GM19035 (cell line): ENCODE results near the gene PTPRC.

Experiments used
- ATAC-seq: cut with Tn5 transposase; IDR thresholded peaks from one replicate; pipeline ENCODE4 v1.9.1; 2021; ENCODE audit not compliant: unreplicated experiment

PTPRC gene

GRCh38 chr1:198672124-198672523 is 33.3 kb downstream of the PTPRC start:
- no peak for ATAC-seq

DNA sequence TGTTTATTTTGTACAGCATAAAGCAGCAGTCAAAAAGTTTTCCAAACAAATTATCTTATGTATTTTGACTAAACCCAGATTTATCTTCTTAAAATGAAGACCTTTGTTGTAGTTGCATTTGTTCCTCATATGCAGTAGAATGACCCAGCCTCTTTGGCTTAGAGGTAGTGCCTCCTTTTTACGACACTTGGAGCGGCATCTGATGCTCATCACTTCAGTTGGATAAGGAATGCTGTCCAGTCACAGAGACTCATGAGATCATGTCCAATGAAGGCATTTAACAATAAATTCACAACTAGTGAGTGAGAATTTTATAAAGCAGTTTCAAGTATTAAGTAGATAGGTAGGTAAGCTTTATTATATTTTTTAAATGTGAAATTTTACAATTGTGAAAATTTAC is 35.2 kb downstream of the PTPRC start:
- ATAC-seq = no peak

GRCh38 chr1:198676253-198676652 is 37.4 kb downstream of the PTPRC start:
- no peak for ATAC-seq

DNA sequence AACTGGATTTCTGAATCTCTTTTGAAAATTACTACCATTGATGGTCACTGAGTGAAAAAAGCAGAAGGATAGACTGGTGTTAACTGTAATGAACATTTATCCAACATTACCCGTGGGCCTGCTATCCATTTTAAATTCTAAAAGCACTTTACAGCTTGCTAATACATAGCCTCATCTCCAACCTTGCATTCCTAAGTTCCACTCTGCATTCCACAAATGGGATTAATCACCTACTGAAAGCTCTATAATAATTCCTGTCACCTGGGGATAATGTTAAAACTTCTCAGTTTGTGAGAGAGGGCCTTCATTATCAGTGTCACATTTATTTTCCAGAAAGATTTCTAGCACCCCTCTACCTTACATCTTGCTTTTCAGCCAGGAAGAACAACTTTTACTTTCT is 38.2 kb downstream of the PTPRC start:
- ATAC-seq = no peak

GRCh38 chr1:198677871-198678270 is 39.0 kb downstream of the PTPRC start:
- ATAC-seq = no peak

GRCh38 chr1:198678301-198678836 is 39.5 kb downstream of the PTPRC start:
- no peak for ATAC-seq

DNA sequence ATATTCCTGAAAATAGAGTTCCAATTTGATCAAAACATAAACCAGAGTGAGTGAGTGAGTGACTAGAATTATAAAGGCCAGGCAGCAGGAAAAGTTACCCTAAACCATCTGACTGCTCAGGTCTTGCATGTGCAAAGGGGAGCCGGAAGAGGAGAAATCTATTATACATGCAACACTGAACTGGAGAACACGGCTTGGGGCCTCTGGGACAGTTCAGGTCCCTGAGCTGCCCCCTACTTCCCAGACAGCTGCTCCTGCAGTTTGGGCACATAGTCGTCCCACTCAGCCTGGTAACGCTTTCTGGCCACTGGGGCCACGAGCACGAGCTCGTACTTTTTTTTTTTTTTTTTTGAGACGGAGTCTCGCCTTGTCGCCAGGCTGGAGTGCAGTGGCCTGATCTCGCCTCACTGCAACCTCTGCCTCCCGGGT is 40.1 kb downstream of the PTPRC start:
- ATAC-seq = peak; percentile 28

GRCh38 chr1:198679535-198680173 is 40.8 kb downstream of the PTPRC start:
- ATAC-seq = no peak

DNA sequence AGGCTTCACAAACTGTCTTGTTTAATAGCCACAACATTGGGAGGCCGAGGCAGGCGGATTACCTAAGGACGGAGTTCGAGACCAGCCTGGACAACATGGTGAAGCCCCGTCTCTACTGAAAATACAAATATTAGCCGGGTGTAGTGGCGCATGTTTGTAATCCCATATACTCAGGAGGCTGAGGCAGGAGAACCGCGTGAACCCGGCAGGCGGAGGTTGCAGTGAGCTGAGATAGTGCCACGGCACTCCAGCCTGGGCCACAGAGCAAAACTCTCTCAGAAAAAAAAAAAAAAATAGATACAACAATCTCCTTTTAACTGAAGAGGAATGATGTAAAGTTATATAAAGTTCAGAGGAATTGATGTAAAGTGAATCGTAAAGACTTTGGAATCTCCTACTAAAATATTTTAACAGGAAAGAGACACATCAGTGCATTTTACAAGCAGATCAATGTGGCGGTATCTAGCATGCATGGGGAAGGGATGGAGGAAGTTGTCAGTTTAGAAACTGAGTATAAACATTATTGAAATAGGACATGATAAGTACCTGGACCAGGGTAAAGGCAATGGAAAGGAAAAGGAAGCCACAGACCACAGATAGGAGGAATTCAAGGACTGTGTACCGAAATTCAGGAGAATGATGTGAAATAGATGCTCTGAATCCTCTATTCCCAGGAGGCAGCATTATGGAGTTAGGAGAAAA is 41.5 kb downstream of the PTPRC start:
- ATAC-seq = no peak

- no peak for ATAC-seq
Measured at GRCh38 chr1:198681252-198681651, 42.4 kb downstream of the PTPRC start.

- ATAC-seq = peak; percentile 93
Measured at GRCh38 chr1:198681831-198682759, 43.3 kb downstream of the PTPRC start.

- ATAC-seq = no peak
Measured at GRCh38 chr1:198682850-198683249, 44.0 kb downstream of the PTPRC start.

- ATAC-seq = no peak
Measured at GRCh38 chr1:198683449-198683848, 44.6 kb downstream of the PTPRC start.

GRCh38 chr1:198686069-198686728 is 47.4 kb downstream of the PTPRC start:
- ATAC-seq = no peak

DNA sequence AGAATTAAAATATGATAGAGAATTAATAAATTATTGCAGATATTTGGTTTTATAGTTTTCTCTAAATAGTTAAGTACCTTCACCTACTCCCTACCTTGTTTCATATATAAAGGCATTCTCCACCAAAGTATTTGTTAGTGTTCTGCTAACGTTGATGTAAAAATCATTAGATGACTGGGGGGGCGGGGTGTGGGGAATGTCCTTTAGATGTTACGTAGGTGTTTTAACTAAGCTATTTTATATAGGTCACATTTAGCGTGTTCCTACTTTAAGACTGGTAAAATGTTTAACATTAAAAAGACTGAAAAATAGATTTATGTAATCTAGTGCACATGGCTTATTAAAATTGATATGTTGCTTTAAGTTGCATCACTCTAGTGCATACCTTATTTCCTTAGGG is 48.6 kb downstream of the PTPRC start:
- no peak for ATAC-seq

DNA sequence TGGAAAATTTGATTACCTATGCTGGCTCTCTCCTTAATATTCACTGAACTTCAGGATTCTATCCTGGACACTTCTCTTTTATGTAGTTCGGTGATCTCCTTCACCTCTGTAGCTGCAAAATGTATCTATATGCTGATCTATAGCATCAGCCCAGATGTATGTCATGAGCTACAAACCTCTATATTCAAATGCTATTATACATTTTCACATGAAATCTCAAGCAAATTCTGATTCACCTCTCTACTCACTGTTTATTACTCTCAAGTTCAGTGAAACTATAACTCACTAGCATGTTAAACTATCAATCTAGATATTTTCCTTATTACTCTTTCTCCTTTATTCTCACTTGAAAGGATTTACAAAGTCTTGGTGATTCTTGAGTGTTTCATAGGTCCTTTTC is 52.2 kb downstream of the PTPRC start:
- ATAC-seq = no peak

GRCh38 chr1:198693321-198693720 is 54.5 kb downstream of the PTPRC start:
- no peak for ATAC-seq

DNA sequence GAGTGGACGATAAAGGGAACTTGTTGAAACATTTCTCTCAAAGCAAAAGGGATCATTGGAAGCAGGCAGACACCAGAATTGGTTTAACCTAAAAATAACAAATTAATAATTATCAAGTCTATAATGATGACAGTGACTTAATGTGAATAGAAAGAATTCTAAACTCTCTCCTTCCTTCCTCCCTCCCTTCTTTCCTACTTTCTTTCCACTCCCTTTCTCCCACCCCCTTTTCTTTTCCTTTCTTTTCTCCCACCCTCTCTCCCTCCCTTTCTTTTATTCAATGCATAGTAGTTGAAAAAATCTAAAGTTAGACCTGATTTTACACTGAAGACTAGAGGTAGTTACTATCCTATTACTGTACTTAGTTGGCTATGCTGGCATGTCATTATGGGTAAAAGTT is 55.7 kb downstream of the PTPRC start:
- ATAC-seq = no peak

DNA sequence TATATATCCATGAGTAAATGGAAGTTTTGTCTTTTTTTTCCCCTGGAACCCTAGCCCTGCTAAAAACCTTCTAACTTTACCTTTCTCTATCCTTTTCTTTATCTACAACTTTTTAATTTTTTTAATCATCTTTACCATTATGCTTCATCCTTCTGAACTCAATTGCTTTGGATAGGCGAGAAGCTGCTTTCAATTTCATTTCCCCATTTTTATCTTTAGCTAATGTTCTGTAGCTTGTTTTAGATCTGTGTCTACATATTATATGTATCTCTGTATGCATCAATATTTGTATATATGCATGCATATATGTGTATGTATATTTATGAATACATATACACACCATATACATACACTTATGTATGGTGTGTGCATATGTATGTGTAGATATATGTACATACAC is 57.4 kb downstream of the PTPRC start:
- no peak for ATAC-seq

DNA sequence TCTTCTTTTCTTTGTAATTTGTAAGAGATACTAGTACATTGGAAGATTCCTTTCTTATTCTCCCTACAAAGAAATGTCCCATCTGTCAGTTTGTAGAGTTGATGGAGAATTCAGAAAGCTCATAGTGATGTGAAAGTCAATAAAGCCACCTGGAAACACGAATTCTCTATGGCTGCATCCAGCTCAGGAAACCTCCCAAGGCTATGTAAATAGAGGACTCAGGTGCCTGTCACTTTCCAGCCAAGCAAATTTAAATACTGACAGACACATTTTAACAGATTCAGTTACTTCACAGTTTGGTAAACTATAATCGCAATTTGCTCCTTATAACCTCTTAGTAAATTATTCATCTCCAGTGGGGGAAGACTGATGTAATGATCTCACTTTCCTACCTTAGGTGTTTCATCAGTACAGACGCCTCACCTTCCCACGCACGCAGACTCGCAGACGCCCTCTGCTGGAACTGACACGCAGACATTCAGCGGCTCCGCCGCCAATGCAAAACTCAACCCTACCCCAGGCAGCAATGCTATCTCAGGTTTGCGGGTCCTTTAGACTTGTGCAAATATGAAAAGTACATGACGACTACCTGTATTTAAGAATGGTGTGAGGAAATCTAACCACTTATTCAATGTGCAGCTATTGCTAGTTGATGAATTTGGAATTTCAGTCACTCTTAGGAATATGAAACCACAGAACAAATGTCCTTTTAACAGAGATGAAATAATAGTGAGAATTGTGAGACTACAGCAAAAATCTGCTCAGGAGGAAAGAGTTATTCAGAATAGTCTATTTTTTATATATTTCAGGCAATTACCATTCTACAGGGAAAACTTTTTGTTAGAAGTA is 60.6 kb downstream of the PTPRC start:
- no peak for ATAC-seq
